ENCODE measurements around the gene DDC. TPM values are rescaled to one million over a fixed set of nuclear protein-coding genes. Genes with fewer than 3 reads are reported as not detected.

Gene DDC
- total RNA-seq, 4 donors from 2014 or later, result 0.24 to 1.3 TPM; not detected in 2

GRCh38 chr7:50594734-50595485, 29.7 kb upstream of the DDC start:
- H3K4me1 ChIP-seq, result peaks cover 17 to 25% of the 10 kb centered on the region in 2 donors
- no peak for ATAC-seq
- H3K4me3 ChIP-seq, result no peak overlapping the region
- TF ChIP-seq CTCF (IDR thresholded peaks at IDR 0.05 in 4 of 5, conservative IDR thresholded peaks at IDR 0.05 in 1 of 5) (no peak), POLR2A (IDR thresholded peaks at IDR 0.05) (no peak)
- intact Hi-C loops (cut with DNase I; ENCODE audit: low total_unique reads) (loop anchor here (5.0 to 10.0 kb wide), 4 partner anchors 93 to 470 kb away; no protein-coding TSS in a partner anchor), in situ Hi-C loops (cut with MboI; ENCODE audit: low sequenced_read_pairs in 4 of 4) (loop anchor here in 3 of 4 donors (10.0 kb wide), 1 partner anchor 130 kb away; no protein-coding TSS in a partner anchor)
- peaks cover 0 to 47% of the 10 kb centered on the region in 2 donors for H3K36me3 ChIP-seq
- no peaks in the 10 kb centered on the region for H3K9me3 ChIP-seq
- H3K27me3 ChIP-seq, result no peaks in the 10 kb centered on the region
- no peak for DNase-seq
- peak overlapping the region in 3 of 4 donors; percentile 5 to 48 (median 9) for H3K27ac ChIP-seq

GRCh38 chr7:50594136-50594535, 28.9 kb upstream of the DDC start:
- DNase-seq (no peak), ATAC-seq (no peak)
- in situ Hi-C loops (cut with MboI; ENCODE audit: low sequenced_read_pairs in 4 of 4) (loop anchor here in 3 of 4 donors (10.0 kb wide), 1 partner anchor 129 kb away; no protein-coding TSS in a partner anchor), intact Hi-C loops (cut with DNase I; ENCODE audit: low total_unique reads) (loop anchor here (5.0 to 10.0 kb wide), 3 partner anchors 92 to 471 kb away; no protein-coding TSS in a partner anchor)
- Histone ChIP-seq H3K9me3 (no peaks in the 10 kb centered on the region), H3K4me1 (peaks cover 17 to 25% of the 10 kb centered on the region in 2 donors), H3K27me3 (no peaks in the 10 kb centered on the region), H3K4me3 (no peak overlapping the region), H3K36me3 (peaks cover 0 to 42% of the 10 kb centered on the region in 2 donors), H3K27ac (peak overlapping the region in 2 of 4 donors; percentile 48 to 64)
- TF ChIP-seq POLR2A (IDR thresholded peaks at IDR 0.05), result no peak
- TF ChIP-seq CTCF (IDR thresholded peaks at IDR 0.05 in 4 of 5, conservative IDR thresholded peaks at IDR 0.05 in 1 of 5), result no peak

- peak in 1 of 2 donors; percentile 42 for ATAC-seq
- no peak for TF ChIP-seq CTCF (IDR thresholded peaks at IDR 0.05 in 4 of 5, conservative IDR thresholded peaks at IDR 0.05 in 1 of 5)
- TF ChIP-seq POLR2A (IDR thresholded peaks at IDR 0.05), result no peak
These were observed 27.7 kb upstream of the DDC start for GRCh38 chr7:50592940-50593339.

GRCh38 chr7:50591480-50592438, 26.6 kb upstream of the DDC start:
- H3K36me3 ChIP-seq, result peaks cover 0 to 19% of the 10 kb centered on the region in 2 donors
- no peak for ATAC-seq
- intact Hi-C loops (cut with DNase I; ENCODE audit: low total_unique reads), result loop anchor here (5.0 to 10.0 kb wide), 3 partner anchors 89 to 473 kb away; no protein-coding TSS in a partner anchor

More at GRCh38 chr7:50592940-50593339, 27.7 kb upstream of the DDC start:
- Histone ChIP-seq H3K36me3 (peaks cover 0 to 30% of the 10 kb centered on the region in 2 donors), H3K27ac (peak overlapping the region; percentile 38 to 64 (median 50)), H3K27me3 (no peaks in the 10 kb centered on the region), H3K9me3 (no peaks in the 10 kb centered on the region), H3K4me1 (peaks cover 17 to 25% of the 10 kb centered on the region in 2 donors), H3K4me3 (no peak overlapping the region)
- in situ Hi-C loops (cut with MboI; ENCODE audit: low sequenced_read_pairs in 4 of 4), result loop anchor here in 3 of 4 donors (10.0 kb wide), 1 partner anchor 128 kb away; no protein-coding TSS in a partner anchor
- intact Hi-C loops (cut with DNase I; ENCODE audit: low total_unique reads), result loop anchor here (5.0 to 10.0 kb wide), 3 partner anchors 91 to 472 kb away; no protein-coding TSS in a partner anchor
- no peak for DNase-seq

More at GRCh38 chr7:50591480-50592438, 26.6 kb upstream of the DDC start:
- no peaks in the 10 kb centered on the region for H3K27me3 ChIP-seq
- in situ Hi-C loops (cut with MboI; ENCODE audit: low sequenced_read_pairs in 4 of 4), result loop anchor here in 3 of 4 donors (10.0 kb wide), 1 partner anchor 127 kb away; no protein-coding TSS in a partner anchor
- no peak for DNase-seq
- TF ChIP-seq POLR2A (IDR thresholded peaks at IDR 0.05) (no peak), CTCF (IDR thresholded peaks at IDR 0.05 in 4 of 5, conservative IDR thresholded peaks at IDR 0.05 in 1 of 5) (no peak)
- H3K27ac ChIP-seq, result no peak overlapping the region
- no peak overlapping the region for H3K4me3 ChIP-seq
- H3K4me1 ChIP-seq, result peaks cover 17 to 25% of the 10 kb centered on the region in 2 donors
- no peaks in the 10 kb centered on the region for H3K9me3 ChIP-seq
